Large intestine (tissue), 3 donors: Measurements from ENCODE around the gene PUM2. TPM values are rescaled to one million over a fixed set of nuclear protein-coding genes. Genes with fewer than 3 reads are reported as not detected.
"Not testable (repeated sequence)": the region's sequence is repeated elsewhere in the genome, so short reads cannot be mapped to it uniquely, and the experiment has no call there.

Experiments used
- DNase-seq, 2 donors: peaks; one replicate each; pipeline versions ENCODE4 v3.0.0 to v3.0.0-alpha.2; 2013
- H3K27ac ChIP-seq: one replicate; pipeline ENCODE4 v1.5.1; 2013; ENCODE audit warnings: low read length
- H3K27me3 ChIP-seq: 2 replicates; pipeline ENCODE4 v1.6.1; 2013; ENCODE audit warnings: low read length; ENCODE audit not compliant: control insufficient read depth, insufficient read depth
- H3K36me3 ChIP-seq: 2 replicates; pipeline ENCODE4 v1.6.1; 2013; ENCODE audit warnings: low read length; ENCODE audit not compliant: control insufficient read depth, insufficient read depth
- H3K4me1 ChIP-seq: one replicate; pipeline ENCODE4 v1.6.1; 2013; ENCODE audit warnings: low read length; ENCODE audit not compliant: control insufficient read depth, insufficient read depth
- H3K4me3 ChIP-seq: one replicate; pipeline ENCODE4 v1.5.1; 2013; ENCODE audit warnings: low read length
- H3K9me3 ChIP-seq: one replicate; pipeline ENCODE4 v1.6.1; 2013; ENCODE audit warnings: mild to moderate bottlenecking, low read depth, low read length, moderate library complexity; ENCODE audit not compliant: control insufficient read depth
- WGBS: methylation state at CpG from one replicate; pipeline ENCODE4 v1.1.5; 2013; ENCODE audit warnings: low lambda C conversion rate; ENCODE audit not compliant: insufficient coverage; 5-methylcytosine and 5-hydroxymethylcytosine counted together
- polyA plus RNA-seq: library from polyadenylated mRNA; unstranded; fragments of 120-200 nt; gene quantifications from one replicate; pipeline ENCODE4 v1.2.1, GENCODE V29; 2013

The PUM2 gene
- polyA plus RNA-seq, 1 donor = 86.9 TPM

GRCh38 chr2:20292984-20293383, 57.7 kb downstream of the PUM2 start:
- H3K4me1 ChIP-seq = no peaks in the 10 kb centered on the region
- no peaks in the 10 kb centered on the region for H3K9me3 ChIP-seq
- no peaks in the 10 kb centered on the region for H3K27me3 ChIP-seq
- H3K4me3 ChIP-seq = no peak overlapping the region
- H3K27ac ChIP-seq = no peak overlapping the region
- 96% methylated on average over 3 of the region's 5 CpGs for WGBS
- H3K36me3 ChIP-seq = peaks cover 59% of the 10 kb centered on the region
- DNase-seq = no peak

GRCh38 chr2:20291846-20292408, 58.7 kb downstream of the PUM2 start:
- Histone ChIP-seq H3K9me3 (no peaks in the 10 kb centered on the region), H3K4me3 (no peak overlapping the region), H3K36me3 (peaks cover 54% of the 10 kb centered on the region), H3K4me1 (no peaks in the 10 kb centered on the region), H3K27ac (no peak overlapping the region), H3K27me3 (no peaks in the 10 kb centered on the region)
- DNase-seq = no peak
- 100% methylated on average over 2 of the region's 13 CpGs for WGBS

- Histone ChIP-seq H3K4me1 (no peaks in the 10 kb centered on the region), H3K4me3 (no peak overlapping the region), H3K36me3 (peaks cover 51% of the 10 kb centered on the region), H3K27me3 (no peaks in the 10 kb centered on the region), H3K27ac (no peak overlapping the region), H3K9me3 (no peaks in the 10 kb centered on the region)
- 90% methylated on average over 2 of the region's 7 CpGs for WGBS
- peak; percentile 63 to 72 for DNase-seq
Observed at GRCh38 chr2:20291106-20291564, 59.5 kb downstream of the PUM2 start.

- no peaks in the 10 kb centered on the region for H3K9me3 ChIP-seq
- no CpG with 5 or more reads among the region's 7 CpGs for WGBS
- H3K4me3 ChIP-seq = no peak overlapping the region
- no peaks in the 10 kb centered on the region for H3K27me3 ChIP-seq
- no peak for DNase-seq
- peaks cover 54% of the 10 kb centered on the region for H3K36me3 ChIP-seq
- no peaks in the 10 kb centered on the region for H3K4me1 ChIP-seq
- H3K27ac ChIP-seq = no peak overlapping the region
Observed at GRCh38 chr2:20288642-20289340, 61.9 kb downstream of the PUM2 start.

GRCh38 chr2:20282916-20283592, 67.6 kb downstream of the PUM2 start:
- Histone ChIP-seq H3K9me3 (no peaks in the 10 kb centered on the region), H3K27me3 (no peaks in the 10 kb centered on the region), H3K36me3 (peaks cover 58% of the 10 kb centered on the region), H3K4me1 (no peaks in the 10 kb centered on the region), H3K27ac (no peak overlapping the region), H3K4me3 (no peak overlapping the region)
- peak; percentile 29 to 36 for DNase-seq
- no CpG with 5 or more reads among the region's 3 CpGs for WGBS

- Histone ChIP-seq H3K36me3 (peaks cover 57% of the 10 kb centered on the region), H3K4me3 (no peak overlapping the region), H3K9me3 (no peaks in the 10 kb centered on the region), H3K4me1 (no peaks in the 10 kb centered on the region), H3K27me3 (no peaks in the 10 kb centered on the region), H3K27ac (no peak overlapping the region)
- no CpG with 5 or more reads among the region's 2 CpGs for WGBS
- no peak for DNase-seq
Observed at GRCh38 chr2:20281876-20282275, 68.8 kb downstream of the PUM2 start.

- Histone ChIP-seq H3K4me1 (no peaks in the 10 kb centered on the region), H3K27ac (no peak overlapping the region), H3K4me3 (no peak overlapping the region), H3K27me3 (no peaks in the 10 kb centered on the region), H3K9me3 (no peaks in the 10 kb centered on the region), H3K36me3 (peaks cover 16% of the 10 kb centered on the region)
- no peak for DNase-seq
- WGBS = no CpG with 5 or more reads among the region's 4 CpGs
Observed at GRCh38 chr2:20273042-20273441, 77.6 kb downstream of the PUM2 start.

- H3K27me3 ChIP-seq, H3K27ac ChIP-seq, H3K4me3 ChIP-seq, H3K9me3 ChIP-seq, DNase-seq, H3K4me1 ChIP-seq: not testable (repeated sequence)
- peaks cover 17% of the 10 kb centered on the region for H3K36me3 ChIP-seq
- WGBS = no CpG with 5 or more reads among the region's 6 CpGs
Observed at GRCh38 chr2:20268317-20268716, 82.3 kb downstream of the PUM2 start.

- Histone ChIP-seq H3K9me3 (no peaks in the 10 kb centered on the region), H3K27ac (no peak overlapping the region), H3K4me1 (no peaks in the 10 kb centered on the region), H3K36me3 (peaks cover 20% of the 10 kb centered on the region), H3K27me3 (no peaks in the 10 kb centered on the region), H3K4me3 (no peak overlapping the region)
- DNase-seq = no peak
- WGBS = no CpG with 5 or more reads among the region's 2 CpGs
Observed at GRCh38 chr2:20267529-20267928, 83.1 kb downstream of the PUM2 start.

- Histone ChIP-seq H3K4me3 (no peak overlapping the region), H3K4me1 (no peaks in the 10 kb centered on the region), H3K36me3 (peaks cover 31% of the 10 kb centered on the region), H3K27me3 (no peaks in the 10 kb centered on the region), H3K9me3 (no peaks in the 10 kb centered on the region), H3K27ac (no peak overlapping the region)
- no CpG with 5 or more reads among the region's 2 CpGs for WGBS
- DNase-seq = peak in 1 of 2 donors; percentile 49
Observed at GRCh38 chr2:20264629-20265028, 86.0 kb downstream of the PUM2 start.
